HEK293 (cell line): ENCODE data around the gene ENO3.
A peak's percentile ranks its signal among the peaks of the same experiment; 100 is the strongest.

Experiments
- GLI2 ChIP-seq: fragments of 450-650 bp; formaldehyde crosslinking; IDR thresholded peaks from 2 replicates; pipeline ENCODE4; 2017; ENCODE audit warnings: missing biosample characterization, missing genetic modification characterization, low read depth, borderline replicate concordance
- REPIN1 ChIP-seq: fragments of 450-650 bp; formaldehyde crosslinking; IDR thresholded peaks from 2 replicates; pipeline ENCODE4 v1.5.1; 2017; ENCODE audit warnings: missing biosample characterization, missing genetic modification characterization, low read depth
- SALL2 ChIP-seq: fragments of 450-650 bp; formaldehyde crosslinking; IDR thresholded peaks from 2 replicates; pipeline ENCODE4 v1.5.0; 2017; ENCODE audit warnings: missing biosample characterization, mild to moderate bottlenecking, missing genetic modification characterization, borderline replicate concordance
- SP2 ChIP-seq: fragments of 450-650 bp; formaldehyde crosslinking; IDR thresholded peaks from 2 replicates; pipeline ENCODE4 v1.5.1; 2016; ENCODE audit warnings: missing biosample characterization, missing genetic modification characterization
- ZBTB1 ChIP-seq: fragments of 450-650 bp; formaldehyde crosslinking; IDR thresholded peaks from 2 replicates; pipeline ENCODE4 v1.5.1; 2016; ENCODE audit warnings: missing biosample characterization, missing genetic modification characterization
- ZBTB11 ChIP-seq: fragments of 450-650 bp; formaldehyde crosslinking; conservative IDR thresholded peaks from 2 replicates; pipeline ENCODE4 v1.5.1; 2016; ENCODE audit warnings: low read depth, missing biosample characterization, missing genetic modification characterization
- ZNF19 ChIP-seq: fragments of 450-650 bp; formaldehyde crosslinking; IDR thresholded peaks from 2 replicates; pipeline ENCODE4; 2016; ENCODE audit warnings: missing biosample characterization, missing genetic modification characterization, low read depth
- ZNF2 ChIP-seq: fragments of 450-650 bp; formaldehyde crosslinking; IDR thresholded peaks from 2 replicates; pipeline ENCODE4 v1.5.1; 2016; ENCODE audit warnings: missing biosample characterization, missing genetic modification characterization
- ZNF274 ChIP-seq, 2 experiments: fragments of 200-500 bp in 1 of 2; fragments of 450-650 bp in 1 of 2; sonication (Bioruptor generic) in 1 of 2; formaldehyde crosslinking in 1 of 2; IDR thresholded peaks; 2 replicates each; pipeline versions ENCODE4 v1.5.1 to v1.6.1; 2014 to 2016; ENCODE audit warnings: borderline replicate concordance in 1 of 2, inconsistent platforms in 1 of 2, low read length in 1 of 2, missing biosample characterization in 1 of 2, missing genetic modification characterization in 1 of 2
- ZNF302 ChIP-seq: fragments of 450-650 bp; formaldehyde crosslinking; IDR thresholded peaks from 2 replicates; pipeline ENCODE4 v1.5.1; 2016; ENCODE audit warnings: missing biosample characterization, missing genetic modification characterization, low read depth
- ZNF350 ChIP-seq: fragments of 450-650 bp; formaldehyde crosslinking; IDR thresholded peaks from 2 replicates; pipeline ENCODE4 v1.5.0; 2017; ENCODE audit warnings: missing biosample characterization, mild to moderate bottlenecking, missing genetic modification characterization
- ZNF37A ChIP-seq: fragments of 450-650 bp; IDR thresholded peaks from 2 replicates; pipeline ENCODE4 v1.5.1; 2018; ENCODE audit warnings: missing biosample characterization, missing genetic modification characterization
- ZNF510 ChIP-seq: fragments of 450-650 bp; formaldehyde crosslinking; IDR thresholded peaks from 2 replicates; pipeline ENCODE4 v1.5.1; 2018; ENCODE audit warnings: mild to moderate bottlenecking, missing genetic modification characterization, missing biosample characterization; ENCODE audit not compliant: insufficient replicate concordance
- ZNF560 ChIP-seq: fragments of 450-650 bp; formaldehyde crosslinking; IDR thresholded peaks from 2 replicates; pipeline ENCODE4 v1.5.1; 2017; ENCODE audit warnings: missing biosample characterization, missing genetic modification characterization, borderline replicate concordance
- ZNF571 ChIP-seq: fragments of 450-650 bp; formaldehyde crosslinking; IDR thresholded peaks from 2 replicates; pipeline ENCODE4 v1.5.0; 2017; ENCODE audit warnings: missing biosample characterization, missing genetic modification characterization
- ZNF639 ChIP-seq: fragments of 450-650 bp; formaldehyde crosslinking; IDR thresholded peaks from 2 replicates; pipeline ENCODE4 v1.5.1; 2016; ENCODE audit warnings: missing biosample characterization, missing genetic modification characterization
- ZNF677 ChIP-seq: fragments of 450-650 bp; IDR thresholded peaks from 2 replicates; pipeline ENCODE4 v1.5.0; 2018; ENCODE audit warnings: missing biosample characterization, mild to moderate bottlenecking, missing genetic modification characterization, moderate library complexity
- ZNF701 ChIP-seq: fragments of 450-650 bp; formaldehyde crosslinking; IDR thresholded peaks from 2 replicates; pipeline ENCODE4 v1.5.1; 2016; ENCODE audit warnings: missing biosample characterization, missing genetic modification characterization
- ZNF704 ChIP-seq: fragments of 450-650 bp; formaldehyde crosslinking; IDR thresholded peaks from 2 replicates; pipeline ENCODE4 v1.5.1; 2016; ENCODE audit warnings: missing biosample characterization, missing genetic modification characterization
- ZNF76 ChIP-seq: fragments of 450-650 bp; formaldehyde crosslinking; IDR thresholded peaks from 2 replicates; pipeline ENCODE4; 2016; ENCODE audit warnings: low read depth, missing biosample characterization, missing genetic modification characterization, borderline replicate concordance
- ZSCAN16 ChIP-seq: fragments of 450-650 bp; formaldehyde crosslinking; IDR thresholded peaks from 2 replicates; pipeline ENCODE4 v1.5.1; 2016; ENCODE audit warnings: missing biosample characterization, missing genetic modification characterization
- TF ChIP-seq, protein P1 (sequence below): fragments of 450-650 bp; formaldehyde crosslinking; IDR thresholded peaks from 2 replicates; pipeline ENCODE4 v1.5.1; 2016; ENCODE audit warnings: missing biosample characterization, missing genetic modification characterization
- TF ChIP-seq, protein P2 (sequence below): fragments of 450-650 bp; formaldehyde crosslinking; IDR thresholded peaks from 2 replicates; pipeline ENCODE4 v1.5.1; 2016; ENCODE audit warnings: missing biosample characterization, missing genetic modification characterization, low read depth
- TF ChIP-seq, protein P3 (sequence below): fragments of 450-650 bp; formaldehyde crosslinking; IDR thresholded peaks from 2 replicates; pipeline ENCODE4 v1.5.1; 2016; ENCODE audit warnings: missing biosample characterization, missing genetic modification characterization
- TF ChIP-seq, protein P4 (sequence below): fragments of 450-650 bp; formaldehyde crosslinking; IDR thresholded peaks from 2 replicates; pipeline ENCODE4 v1.5.1; 2016; ENCODE audit warnings: missing biosample characterization, missing genetic modification characterization

The ENO3 gene

DNA sequence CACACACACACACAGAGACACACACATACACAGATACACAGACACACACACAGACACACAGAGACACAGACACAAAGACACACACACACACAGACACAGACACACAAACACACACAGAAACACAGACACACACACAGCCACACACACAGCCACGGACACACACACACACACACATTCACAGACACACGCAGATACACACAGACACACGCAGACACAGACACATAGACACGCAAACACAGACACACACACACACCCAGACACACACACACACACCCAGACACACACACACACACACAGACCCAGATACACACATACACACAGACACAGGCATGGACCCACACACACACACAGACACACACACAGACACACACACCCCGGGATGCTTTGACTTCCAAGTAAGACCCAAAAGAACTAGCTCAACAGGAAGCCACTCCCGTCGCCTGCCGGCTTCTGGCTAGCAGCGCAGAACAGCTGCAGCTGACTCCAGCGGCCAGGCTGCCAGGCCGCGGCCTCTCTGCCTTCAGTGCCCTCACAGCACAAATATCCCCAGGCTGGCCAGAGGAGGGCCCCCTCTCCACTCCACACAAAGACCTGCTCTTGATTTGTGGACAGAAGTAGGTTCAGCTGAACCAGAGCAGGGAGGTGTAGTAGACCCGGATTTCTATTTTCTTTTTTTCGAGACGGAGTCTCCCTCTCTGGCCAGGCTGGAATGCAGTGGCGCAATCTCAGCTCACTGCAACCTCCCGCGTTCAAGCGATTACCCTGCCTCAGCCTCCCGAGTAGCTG lies 42.0 kb upstream of the ENO3 start (continued):
- TF ChIP-seq, protein P1, sequence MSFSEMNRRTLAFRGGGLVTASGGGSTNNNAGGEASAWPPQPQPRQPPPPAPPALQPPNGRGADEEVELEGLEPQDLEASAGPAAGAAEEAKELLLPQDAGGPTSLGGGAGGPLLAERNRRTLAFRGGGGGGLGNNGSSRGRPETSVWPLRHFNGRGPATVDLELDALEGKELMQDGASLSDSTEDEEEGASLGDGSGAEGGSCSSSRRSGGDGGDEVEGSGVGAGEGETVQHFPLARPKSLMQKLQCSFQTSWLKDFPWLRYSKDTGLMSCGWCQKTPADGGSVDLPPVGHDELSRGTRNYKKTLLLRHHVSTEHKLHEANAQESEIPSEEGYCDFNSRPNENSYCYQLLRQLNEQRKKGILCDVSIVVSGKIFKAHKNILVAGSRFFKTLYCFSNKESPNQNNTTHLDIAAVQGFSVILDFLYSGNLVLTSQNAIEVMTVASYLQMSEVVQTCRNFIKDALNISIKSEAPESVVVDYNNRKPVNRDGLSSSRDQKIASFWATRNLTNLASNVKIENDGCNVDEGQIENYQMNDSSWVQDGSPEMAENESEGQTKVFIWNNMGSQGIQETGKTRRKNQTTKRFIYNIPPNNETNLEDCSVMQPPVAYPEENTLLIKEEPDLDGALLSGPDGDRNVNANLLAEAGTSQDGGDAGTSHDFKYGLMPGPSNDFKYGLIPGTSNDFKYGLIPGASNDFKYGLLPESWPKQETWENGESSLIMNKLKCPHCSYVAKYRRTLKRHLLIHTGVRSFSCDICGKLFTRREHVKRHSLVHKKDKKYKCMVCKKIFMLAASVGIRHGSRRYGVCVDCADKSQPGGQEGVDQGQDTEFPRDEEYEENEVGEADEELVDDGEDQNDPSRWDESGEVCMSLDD (tag by site-specific recombination), result peak; percentile 33; the same call in 1 of the 2 replicates
- no peak for TF ChIP-seq ZNF274 (IDR thresholded peaks at IDR 0.05; ENCODE audit: low read length)
- no peak for TF ChIP-seq ZNF274 (tag by site-specific recombination; IDR thresholded peaks at IDR 0.05; ENCODE audit: borderline replicate concordance)
- no peak for TF ChIP-seq ZBTB1 (tag by site-specific recombination)
- 0 out of 2 replicates have a peak, but pooled peaks have one; percentile 8 for TF ChIP-seq ZNF2 (tag by site-specific recombination)
- no peak for TF ChIP-seq ZNF677 (tag by site-specific recombination)
- 0 out of 2 replicates have a peak, but pooled peaks have one; percentile 27 for TF ChIP-seq ZSCAN16 (tag by site-specific recombination)
- TF ChIP-seq ZNF76 (tag by site-specific recombination), result no peak
- TF ChIP-seq ZNF19 (tag by site-specific recombination), result no peak
- TF ChIP-seq ZNF701 (tag by site-specific recombination), result no peak
- no peak for TF ChIP-seq REPIN1 (tag by site-specific recombination)
- TF ChIP-seq SALL2 (tag by site-specific recombination), result no peak
- no peak for TF ChIP-seq ZBTB11 (tag by site-specific recombination)
- no peak for TF ChIP-seq ZNF510 (tag by site-specific recombination)
- no peak for TF ChIP-seq ZNF560 (tag by site-specific recombination)
- no peak for TF ChIP-seq ZNF571 (tag by site-specific recombination)
- no peak for TF ChIP-seq SP2
- no peak for TF ChIP-seq ZNF37A
- no peak for TF ChIP-seq ZNF639 (tag by site-specific recombination)
- TF ChIP-seq ZNF350, result no peak
- no peak for TF ChIP-seq ZNF704 (tag by site-specific recombination)
- TF ChIP-seq, protein P2, sequence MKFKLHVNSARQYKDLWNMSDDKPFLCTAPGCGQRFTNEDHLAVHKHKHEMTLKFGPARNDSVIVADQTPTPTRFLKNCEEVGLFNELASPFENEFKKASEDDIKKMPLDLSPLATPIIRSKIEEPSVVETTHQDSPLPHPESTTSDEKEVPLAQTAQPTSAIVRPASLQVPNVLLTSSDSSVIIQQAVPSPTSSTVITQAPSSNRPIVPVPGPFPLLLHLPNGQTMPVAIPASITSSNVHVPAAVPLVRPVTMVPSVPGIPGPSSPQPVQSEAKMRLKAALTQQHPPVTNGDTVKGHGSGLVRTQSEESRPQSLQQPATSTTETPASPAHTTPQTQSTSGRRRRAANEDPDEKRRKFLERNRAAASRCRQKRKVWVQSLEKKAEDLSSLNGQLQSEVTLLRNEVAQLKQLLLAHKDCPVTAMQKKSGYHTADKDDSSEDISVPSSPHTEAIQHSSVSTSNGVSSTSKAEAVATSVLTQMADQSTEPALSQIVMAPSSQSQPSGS (tag by site-specific recombination), result no peak
- TF ChIP-seq, protein P3, sequence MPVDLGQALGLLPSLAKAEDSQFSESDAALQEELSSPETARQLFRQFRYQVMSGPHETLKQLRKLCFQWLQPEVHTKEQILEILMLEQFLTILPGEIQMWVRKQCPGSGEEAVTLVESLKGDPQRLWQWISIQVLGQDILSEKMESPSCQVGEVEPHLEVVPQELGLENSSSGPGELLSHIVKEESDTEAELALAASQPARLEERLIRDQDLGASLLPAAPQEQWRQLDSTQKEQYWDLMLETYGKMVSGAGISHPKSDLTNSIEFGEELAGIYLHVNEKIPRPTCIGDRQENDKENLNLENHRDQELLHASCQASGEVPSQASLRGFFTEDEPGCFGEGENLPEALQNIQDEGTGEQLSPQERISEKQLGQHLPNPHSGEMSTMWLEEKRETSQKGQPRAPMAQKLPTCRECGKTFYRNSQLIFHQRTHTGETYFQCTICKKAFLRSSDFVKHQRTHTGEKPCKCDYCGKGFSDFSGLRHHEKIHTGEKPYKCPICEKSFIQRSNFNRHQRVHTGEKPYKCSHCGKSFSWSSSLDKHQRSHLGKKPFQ (tag by site-specific recombination), result no peak
- no peak for TF ChIP-seq GLI2
- TF ChIP-seq, protein P4, sequence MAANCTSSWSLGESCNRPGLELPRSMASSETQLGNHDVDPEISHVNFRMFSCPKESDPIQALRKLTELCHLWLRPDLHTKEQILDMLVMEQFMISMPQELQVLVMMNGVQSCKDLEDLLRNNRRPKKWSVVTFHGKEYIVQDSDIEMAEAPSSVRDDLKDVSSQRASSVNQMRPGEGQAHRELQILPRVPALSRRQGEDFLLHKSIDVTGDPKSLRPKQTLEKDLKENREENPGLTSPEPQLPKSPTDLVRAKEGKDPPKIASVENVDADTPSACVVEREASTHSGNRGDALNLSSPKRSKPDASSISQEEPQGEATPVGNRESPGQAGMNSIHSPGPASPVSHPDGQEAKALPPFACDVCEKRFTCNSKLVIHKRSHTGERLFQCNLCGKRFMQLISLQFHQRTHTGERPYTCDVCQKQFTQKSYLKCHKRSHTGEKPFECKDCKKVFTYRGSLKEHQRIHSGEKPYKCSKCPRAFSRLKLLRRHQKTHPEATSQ (tag by site-specific recombination), result no peak
- no peak for TF ChIP-seq ZNF302 (tag by site-specific recombination)
